RWPE2 (cell line): Measurements from ENCODE around the gene EML4.
A peak's percentile ranks its signal among the peaks of the same experiment; 100 is the strongest.

Source experiments
- ATAC-seq: fragments of 200-7000 bp; cut with Tn5 transposase; 3 replicates; pipeline ENCODE4 v1.9.1; 2021; ENCODE audit warnings: low read depth
- DNase-seq: peaks from one replicate; pipeline ENCODE4 v3.0.0-alpha.2; 2020; ENCODE audit warnings: low spot score
- H3K27ac ChIP-seq: fragments of 450-650 bp; 2 replicates; pipeline ENCODE4 v1.5.1; 2017; ENCODE audit warnings: mild to moderate bottlenecking; ENCODE audit not compliant: poor library complexity, severe bottlenecking
- H3K27me3 ChIP-seq: fragments of 250-450 bp; sonication (Bioruptor Pico); 2 replicates; pipeline ENCODE4 v1.5.1; 2021; ENCODE audit warnings: mild to moderate bottlenecking, moderate library complexity; ENCODE audit not compliant: insufficient read depth, poor library complexity, severe bottlenecking
- H3K36me3 ChIP-seq: fragments of 250-450 bp; sonication (Bioruptor Pico); 2 replicates; pipeline ENCODE4 v1.5.1; 2020; ENCODE audit warnings: low read depth, mild to moderate bottlenecking, moderate library complexity
- H3K4me1 ChIP-seq: fragments of 250-450 bp; sonication (Bioruptor Pico); 2 replicates; pipeline ENCODE4 v1.5.1; 2021; ENCODE audit warnings: mild to moderate bottlenecking, moderate library complexity; ENCODE audit not compliant: insufficient read depth, poor library complexity, severe bottlenecking
- H3K4me3 ChIP-seq: fragments of 250-450 bp; sonication (Bioruptor Pico); 2 replicates; pipeline ENCODE4 v1.5.1; 2021; ENCODE audit warnings: mild to moderate bottlenecking, moderate library complexity; ENCODE audit not compliant: severe bottlenecking
- H3K9me3 ChIP-seq: fragments of 250-450 bp; sonication (Bioruptor Pico); 2 replicates; pipeline ENCODE4 v1.5.1; 2021; ENCODE audit warnings: mild to moderate bottlenecking, moderate library complexity; ENCODE audit not compliant: severe bottlenecking
- CTCF ChIP-seq: fragments of 450-650 bp; IDR thresholded peaks from one replicate; pipeline ENCODE4 v1.5.1; 2017; ENCODE audit warnings: mild to moderate bottlenecking, moderate library complexity; ENCODE audit not compliant: poor library complexity, severe bottlenecking

EML4 gene

GRCh38 chr2:42236911-42237310, 67.8 kb downstream of the EML4 start:
- no peak for TF ChIP-seq CTCF

GRCh38 chr2:42238644-42239288, 69.6 kb downstream of the EML4 start:
- Histone ChIP-seq H3K9me3 (no peaks in the 10 kb centered on the region), H3K4me3 (no peak overlapping the region), H3K36me3 (no peaks in the 10 kb centered on the region), H3K27me3 (no peaks in the 10 kb centered on the region), H3K4me1 (no peaks in the 10 kb centered on the region), H3K27ac (no peak overlapping the region)
- TF ChIP-seq CTCF, result peak; percentile 68
- peak; percentile 88 for ATAC-seq
- DNase-seq, result no peak

More at GRCh38 chr2:42236911-42237310, 67.8 kb downstream of the EML4 start:
- no peaks in the 10 kb centered on the region for H3K27me3 ChIP-seq
- H3K27ac ChIP-seq, result no peak overlapping the region
- H3K4me1 ChIP-seq, result no peaks in the 10 kb centered on the region
- H3K9me3 ChIP-seq, result no peaks in the 10 kb centered on the region
- H3K4me3 ChIP-seq, result no peak overlapping the region
- H3K36me3 ChIP-seq, result no peaks in the 10 kb centered on the region
- ATAC-seq (no peak), DNase-seq (no peak)

GRCh38 chr2:42239289-42239661, 70.1 kb downstream of the EML4 start:
- ATAC-seq (no peak), DNase-seq (no peak)
- H3K4me1 ChIP-seq, result no peaks in the 10 kb centered on the region
- TF ChIP-seq CTCF, result no peak
- H3K27me3 ChIP-seq, result no peaks in the 10 kb centered on the region
- no peaks in the 10 kb centered on the region for H3K36me3 ChIP-seq
- no peaks in the 10 kb centered on the region for H3K9me3 ChIP-seq
- H3K27ac ChIP-seq, result no peak overlapping the region
- no peak overlapping the region for H3K4me3 ChIP-seq

- Histone ChIP-seq H3K27ac (no peak overlapping the region), H3K27me3 (no peaks in the 10 kb centered on the region), H3K4me3 (no peak overlapping the region), H3K36me3 (no peaks in the 10 kb centered on the region), H3K9me3 (no peaks in the 10 kb centered on the region), H3K4me1 (no peaks in the 10 kb centered on the region)
- ATAC-seq (no peak), DNase-seq (no peak)
- TF ChIP-seq CTCF, result no peak
Measured at GRCh38 chr2:42239811-42240210, 70.7 kb downstream of the EML4 start.

- TF ChIP-seq CTCF, result no peak
- Histone ChIP-seq H3K27ac (no peak overlapping the region), H3K4me1 (no peaks in the 10 kb centered on the region)
Measured at GRCh38 chr2:42241517-42241916, 72.4 kb downstream of the EML4 start.

More at GRCh38 chr2:42241517-42241916, 72.4 kb downstream of the EML4 start:
- no peak for DNase-seq
- Histone ChIP-seq H3K27me3 (no peaks in the 10 kb centered on the region), H3K36me3 (no peaks in the 10 kb centered on the region; the same call in 1 of the 2 replicates), H3K9me3 (no peaks in the 10 kb centered on the region), H3K4me3 (no peak overlapping the region)
- no peak for ATAC-seq
